HG03045 (cell line): ENCODE data around the gene RTF1.

Source experiments
- ATAC-seq: cut with Tn5 transposase; IDR thresholded peaks from one replicate; pipeline ENCODE4 v1.9.1; 2021; ENCODE audit warnings: mild to moderate bottlenecking, moderate library complexity; ENCODE audit not compliant: unreplicated experiment

Gene RTF1

DNA sequence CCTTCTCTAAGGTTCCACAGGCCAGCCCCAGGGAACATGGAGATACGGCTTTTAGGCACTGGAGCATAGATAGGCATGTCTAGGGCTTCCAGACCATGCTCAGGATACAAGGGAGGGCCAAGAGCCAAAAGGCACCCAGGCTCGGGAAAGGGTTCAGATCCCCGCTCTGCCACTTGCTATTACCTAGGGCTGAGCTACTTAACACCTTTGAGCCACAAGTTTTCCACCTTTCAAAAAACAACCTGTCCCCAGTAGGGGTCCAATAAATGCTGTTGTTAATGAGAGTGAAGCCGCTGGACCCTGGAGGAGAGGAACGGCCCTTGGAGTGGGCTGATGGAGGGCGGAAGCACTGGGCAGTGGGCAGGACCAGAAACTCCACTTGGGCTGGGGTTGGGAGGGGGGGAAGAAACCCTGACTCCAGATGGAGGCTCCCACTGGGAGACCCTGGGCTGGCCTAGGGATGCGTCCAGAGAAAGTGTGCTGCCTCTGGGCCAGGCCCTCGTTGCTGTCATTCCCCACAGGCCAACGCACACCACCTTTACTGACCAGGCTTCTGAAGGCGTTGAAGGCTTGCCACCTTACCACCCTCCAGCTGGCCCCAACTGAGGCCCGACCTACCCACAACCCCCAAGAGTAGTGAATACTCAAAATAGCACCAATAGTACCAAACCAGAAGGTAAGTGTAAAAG, 68.2 kb downstream of the RTF1 start:
- ATAC-seq = no peak

DNA sequence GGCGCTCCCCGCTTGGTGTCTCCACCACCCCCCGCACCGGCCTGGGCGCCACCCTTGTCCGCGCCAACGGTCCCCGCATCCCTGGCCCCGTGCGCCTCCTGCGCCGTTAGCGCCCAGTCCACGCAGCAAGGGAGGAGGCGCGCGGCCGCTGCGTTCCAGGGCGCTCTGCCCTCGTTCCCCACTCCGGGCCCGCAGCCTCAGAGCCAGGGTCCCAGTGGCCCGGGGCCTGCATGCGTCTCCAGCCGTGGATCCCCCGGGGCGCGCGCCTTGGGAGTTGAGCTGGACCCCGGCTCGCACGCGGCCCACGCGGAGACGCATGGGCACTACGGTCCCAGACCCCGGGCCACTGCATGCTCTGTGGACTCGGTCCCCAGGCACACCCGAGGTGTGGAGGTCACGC, 69.4 kb downstream of the RTF1 start:
- ATAC-seq = no peak

DNA sequence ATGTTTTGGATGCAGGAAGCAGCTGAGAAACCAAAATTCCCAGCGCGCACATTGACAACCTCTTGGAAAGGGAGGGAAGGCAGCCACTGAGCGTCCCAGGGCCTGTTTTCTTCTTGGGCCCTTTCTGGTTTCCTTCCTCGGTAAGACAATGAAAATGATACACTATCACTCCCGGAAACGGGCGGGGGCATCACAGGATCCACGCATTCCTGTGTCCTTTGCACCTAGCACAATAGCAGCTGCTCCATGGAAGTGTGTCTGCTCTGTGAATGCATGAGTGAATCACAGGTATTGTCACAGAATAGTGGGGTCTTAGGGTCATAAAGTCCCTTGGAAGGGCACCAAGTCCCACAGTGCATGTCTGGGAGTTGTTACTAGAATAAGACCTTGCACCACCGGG, 70.5 kb downstream of the RTF1 start:
- no peak for ATAC-seq

DNA sequence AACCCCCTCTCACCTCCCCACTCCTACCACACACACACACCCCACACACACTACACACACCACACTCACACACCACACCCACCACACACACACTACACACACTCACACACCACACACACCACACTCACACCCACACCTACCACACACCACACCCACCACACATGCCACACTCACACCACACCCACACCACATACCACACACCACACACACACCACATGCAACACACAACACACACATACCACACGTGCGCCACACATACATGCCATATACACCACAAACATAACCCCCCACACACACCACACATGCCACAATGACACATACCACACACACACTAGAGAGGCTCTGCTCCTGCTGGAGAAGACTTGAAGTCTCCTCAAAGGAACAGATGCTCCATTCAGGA, 70.9 kb downstream of the RTF1 start:
- ATAC-seq = no peak

DNA sequence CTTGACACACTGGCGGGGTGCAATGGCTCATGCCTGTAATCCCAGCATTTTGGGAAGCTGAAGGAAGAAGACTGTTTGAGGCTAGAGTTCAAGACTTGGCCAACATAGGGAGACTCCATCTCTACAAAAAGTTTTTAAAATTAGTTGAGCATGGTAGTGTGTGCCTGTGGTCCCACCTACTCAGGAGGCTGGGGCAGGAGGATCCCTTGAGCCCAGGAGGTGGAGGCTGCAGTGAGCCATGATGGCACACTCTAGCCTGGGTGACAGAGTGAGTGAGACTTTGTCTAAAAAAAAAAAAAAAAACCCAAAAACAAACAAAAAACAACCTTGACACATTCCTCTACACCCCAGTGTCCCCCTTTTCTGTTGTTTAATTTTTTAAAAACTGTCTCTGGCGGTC, 72.7 kb downstream of the RTF1 start:
- no peak for ATAC-seq

DNA sequence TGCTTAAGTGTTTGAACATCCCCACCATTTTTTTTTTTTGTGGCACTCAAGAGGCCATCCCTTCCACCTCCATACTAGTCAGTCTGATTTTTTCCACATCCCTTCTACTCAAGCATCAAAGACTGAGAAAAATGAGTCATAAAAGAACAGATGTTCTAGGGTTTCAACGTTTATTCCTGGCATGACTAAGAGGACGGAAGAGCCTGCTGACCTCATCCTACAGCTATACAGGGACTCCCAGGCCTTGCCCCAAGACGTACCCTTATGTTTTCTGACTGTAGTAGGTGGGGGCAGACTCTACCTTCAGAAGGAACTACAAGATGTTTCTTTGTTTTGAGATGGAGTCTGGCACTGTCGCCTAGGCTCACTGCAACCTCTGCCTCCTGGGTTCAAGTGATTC, 73.5 kb downstream of the RTF1 start:
- ATAC-seq = no peak

DNA sequence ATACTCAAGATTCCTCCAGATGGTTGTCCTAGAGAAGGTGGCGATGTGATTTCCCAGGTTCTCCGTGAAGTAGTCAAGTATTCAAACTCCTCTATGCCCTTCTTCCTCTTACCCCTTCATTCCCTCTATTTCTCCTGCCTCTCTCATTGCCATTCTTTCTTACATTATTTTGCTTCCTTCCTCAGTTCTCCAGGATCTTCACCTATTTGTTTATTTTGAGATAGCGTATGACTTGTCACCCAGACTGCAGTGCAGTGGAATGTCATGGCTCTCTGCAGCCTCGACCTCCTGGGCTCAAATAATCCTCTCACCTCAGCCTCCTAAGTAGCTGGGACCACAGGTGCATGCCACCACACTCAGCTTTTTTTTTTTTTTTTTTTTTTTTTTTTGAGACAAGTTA, 75.0 kb downstream of the RTF1 start:
- ATAC-seq = no peak

DNA sequence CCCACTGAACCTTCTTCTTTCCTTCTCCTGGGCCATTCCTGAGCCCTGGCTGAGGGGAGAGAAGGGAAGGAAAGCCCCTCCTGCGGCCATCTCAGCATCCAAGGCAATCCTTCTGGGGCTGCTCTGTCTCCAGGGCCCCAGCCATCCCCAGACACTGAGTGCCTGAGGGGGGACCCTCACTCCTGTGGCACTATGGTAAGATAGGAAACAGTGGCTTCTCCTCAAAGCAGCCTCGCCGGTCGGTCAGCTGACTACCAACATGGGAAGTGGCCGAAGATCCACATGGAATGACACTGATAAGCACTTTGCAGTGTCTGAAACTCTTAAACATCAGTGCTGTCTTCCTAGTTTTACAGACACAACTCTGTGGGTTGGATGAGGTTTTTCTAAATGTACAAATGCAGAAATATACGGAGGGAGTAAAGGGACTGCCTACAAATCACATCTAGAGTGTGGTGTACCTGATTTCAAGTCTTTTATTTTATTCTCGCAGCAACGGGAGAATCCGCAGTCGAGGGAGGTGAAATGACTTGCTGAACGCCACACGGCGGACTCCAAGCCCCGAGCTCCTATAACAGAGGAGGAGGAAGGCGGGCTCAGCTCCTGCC, 75.8 kb downstream of the RTF1 start:
- no peak for ATAC-seq

DNA sequence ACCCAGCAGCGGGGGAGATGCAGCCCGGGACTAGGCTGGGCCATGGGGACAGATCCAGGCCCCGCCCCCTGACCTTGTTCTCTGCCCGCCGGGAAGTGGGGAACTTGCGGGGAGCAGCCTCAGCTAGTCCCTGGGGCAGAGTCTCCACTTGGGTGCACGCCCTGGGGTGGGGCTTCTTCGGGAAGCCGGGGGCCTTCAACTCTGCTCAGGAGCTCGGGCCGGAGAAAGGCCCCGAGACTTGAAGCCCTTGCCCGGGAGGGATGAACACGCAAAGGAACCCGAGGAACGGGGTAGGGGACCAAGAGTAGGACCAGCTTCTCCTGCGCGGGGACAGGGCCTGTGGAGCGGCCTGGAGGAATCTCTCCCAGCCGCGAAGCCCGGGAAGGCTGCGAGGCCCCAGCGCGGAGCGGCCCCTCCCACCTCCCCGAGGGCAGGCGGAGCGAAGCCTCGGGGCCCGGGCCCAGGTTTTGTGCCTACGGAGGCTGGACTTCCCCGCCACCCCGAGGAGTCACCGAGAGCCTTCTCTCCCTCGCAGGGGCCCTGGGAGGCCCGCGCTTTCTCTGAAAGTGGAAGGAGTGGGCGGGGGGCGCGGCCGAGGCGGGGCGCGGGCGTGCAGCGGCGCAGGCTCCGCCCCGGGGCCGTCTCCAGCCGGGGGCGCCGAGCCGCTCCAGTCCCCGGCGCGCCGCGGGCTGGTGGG, 76.5 kb downstream of the RTF1 start, which contains the start of gene ITPKA:
Gene ITPKA (plus strand): TSS at position 670 of the 697 bp plus-strand sequence. CDS start 54 bp downstream, outside the sequence.
- peak; percentile 65 for ATAC-seq

DNA sequence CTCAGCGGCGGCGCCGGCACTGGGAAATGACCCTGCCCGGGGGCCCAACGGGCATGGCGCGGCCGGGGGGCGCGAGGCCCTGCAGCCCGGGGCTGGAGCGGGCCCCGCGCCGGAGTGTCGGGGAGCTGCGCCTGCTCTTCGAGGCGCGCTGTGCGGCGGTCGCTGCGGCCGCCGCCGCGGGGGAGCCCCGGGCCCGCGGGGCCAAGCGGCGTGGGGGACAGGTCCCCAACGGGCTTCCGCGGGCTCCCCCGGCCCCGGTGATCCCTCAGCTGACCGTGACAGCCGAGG, 77.0 kb downstream of the RTF1 start:
- peak; percentile 25 for ATAC-seq

DNA sequence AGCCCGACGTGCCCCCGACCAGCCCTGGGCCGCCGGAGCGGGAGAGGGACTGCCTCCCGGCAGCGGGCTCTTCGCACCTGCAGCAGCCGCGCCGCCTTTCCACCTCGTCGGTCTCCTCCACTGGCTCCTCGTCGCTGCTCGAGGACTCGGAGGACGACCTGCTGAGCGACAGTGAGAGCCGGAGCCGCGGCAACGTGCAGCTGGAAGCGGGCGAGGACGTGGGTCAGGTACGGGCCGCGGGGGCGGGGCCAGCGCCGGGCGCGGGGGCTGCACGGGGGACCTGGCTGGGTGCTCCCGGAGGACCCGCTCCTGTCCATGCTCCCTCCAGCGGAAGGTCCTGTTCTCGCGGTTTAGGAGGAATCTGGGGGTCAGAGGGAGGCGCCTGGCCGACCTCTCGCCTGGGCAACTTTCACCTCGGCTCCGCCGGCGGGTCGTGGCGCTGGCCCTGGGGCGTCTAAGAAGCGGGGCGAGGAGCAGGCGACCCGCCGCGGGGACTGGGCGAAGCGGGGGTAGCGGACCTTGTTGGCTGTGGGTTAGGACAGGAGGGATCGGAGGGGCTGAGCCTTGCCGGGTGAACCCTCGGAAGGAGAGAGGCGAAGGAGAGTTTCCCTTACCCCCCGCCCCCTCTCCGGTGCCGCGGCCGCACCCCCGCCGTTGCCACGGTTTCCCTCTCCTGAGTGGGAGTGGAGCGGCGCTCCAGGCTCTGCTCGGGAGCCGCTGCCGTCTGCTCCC, 77.5 kb downstream of the RTF1 start:
- ATAC-seq = peak; percentile 2

DNA sequence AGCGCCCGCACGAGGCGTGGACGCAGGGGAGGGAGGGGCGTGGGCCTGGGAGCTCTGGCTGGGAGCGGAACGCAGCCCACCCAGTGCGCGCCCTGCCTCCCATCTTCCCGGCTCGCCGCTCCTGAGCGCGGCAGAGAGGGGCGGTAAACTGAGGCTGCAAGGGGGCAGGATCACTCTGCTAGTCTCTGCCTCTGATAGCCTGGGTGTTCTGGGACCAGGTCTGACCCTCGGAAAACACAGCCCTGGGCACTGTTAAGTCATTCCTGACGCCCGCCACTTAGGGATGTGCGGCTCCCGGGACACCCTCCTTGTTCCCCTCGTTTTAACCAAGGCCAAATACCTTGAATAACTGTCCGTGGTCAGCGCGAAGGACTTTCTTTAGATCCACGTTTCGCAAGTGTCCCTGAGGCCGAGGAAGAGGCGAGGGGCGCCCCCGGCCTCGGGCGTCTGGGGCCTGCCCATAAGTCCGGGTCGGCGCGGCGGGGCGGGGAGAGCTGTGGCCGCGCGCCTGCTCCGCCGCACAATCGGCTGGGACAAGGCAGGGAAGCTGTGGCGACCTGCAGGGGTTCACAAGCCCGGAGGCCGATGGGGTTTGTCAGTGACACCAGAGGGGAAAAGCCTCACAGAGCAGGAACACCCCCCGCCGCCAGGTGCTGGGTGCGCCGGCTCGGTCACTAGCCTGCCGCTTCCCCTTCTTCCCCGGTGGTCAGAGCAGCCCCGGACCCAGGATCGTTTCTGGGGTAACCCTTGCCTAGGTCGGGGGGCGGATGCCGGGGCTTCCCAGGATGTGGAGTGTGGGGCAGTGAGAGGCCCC, 78.2 kb downstream of the RTF1 start:
- ATAC-seq = no peak

DNA sequence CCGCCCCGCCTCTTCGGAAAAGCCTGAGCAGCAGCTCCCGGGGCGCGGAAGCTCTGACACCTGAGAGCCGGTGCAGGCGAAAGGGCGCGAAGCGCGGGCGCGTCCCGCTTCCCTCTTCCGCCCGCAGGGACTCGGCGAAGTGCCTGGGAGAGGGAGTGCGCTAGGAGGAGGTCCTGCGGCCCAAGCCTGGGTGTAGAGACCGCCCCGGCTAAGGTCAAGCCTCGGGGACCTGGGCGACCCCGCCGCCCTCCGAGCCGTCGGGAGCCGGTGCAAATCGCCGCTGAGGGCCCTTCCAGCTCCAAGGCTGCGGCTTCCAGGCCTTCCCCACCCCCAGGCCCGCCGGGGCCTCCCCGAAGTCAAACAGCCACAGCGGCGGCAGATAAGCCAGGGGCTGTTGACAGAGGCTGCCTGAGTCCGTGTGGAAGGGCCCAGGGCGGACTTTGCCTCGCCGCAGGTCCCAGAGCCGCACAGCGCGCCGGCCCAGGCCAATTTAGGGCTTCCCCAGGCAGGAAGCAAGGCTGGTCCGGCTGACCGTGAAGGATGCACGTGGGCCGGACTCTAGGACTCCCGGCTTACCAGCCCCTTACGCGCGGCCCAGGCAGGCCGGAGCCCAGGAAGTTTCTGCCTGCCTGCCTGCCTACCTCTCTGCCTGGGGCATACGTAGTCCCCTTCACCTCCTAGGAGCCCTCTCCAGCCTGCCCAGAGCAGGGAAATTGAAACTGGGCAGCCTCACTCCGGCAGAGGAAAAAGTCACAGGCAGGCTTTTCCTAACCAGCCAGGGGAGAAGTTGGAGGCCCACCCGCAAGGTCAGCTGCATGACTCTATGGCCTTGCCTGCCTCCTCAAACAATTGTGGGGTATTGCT, 79.1 kb downstream of the RTF1 start:
- no peak for ATAC-seq

DNA sequence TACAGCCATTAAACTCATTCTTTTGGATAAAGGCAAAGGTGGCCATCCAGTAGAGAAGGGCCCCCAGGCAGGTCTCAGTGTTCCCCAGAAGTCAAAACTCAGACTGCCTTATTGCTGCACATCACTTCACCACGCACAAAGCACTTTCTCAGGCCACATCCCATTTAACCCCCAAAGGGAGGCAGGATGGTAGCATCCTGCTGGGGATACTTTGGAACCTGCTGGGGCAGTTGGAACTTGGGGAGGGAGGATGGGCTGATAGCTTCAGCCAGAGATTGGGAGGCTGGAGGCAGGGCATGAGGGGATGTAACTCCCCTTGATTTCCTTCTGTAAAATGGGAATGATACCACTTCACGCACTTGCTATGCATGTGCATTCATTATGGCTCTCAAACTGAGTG, 81.8 kb downstream of the RTF1 start:
- ATAC-seq = no peak

DNA sequence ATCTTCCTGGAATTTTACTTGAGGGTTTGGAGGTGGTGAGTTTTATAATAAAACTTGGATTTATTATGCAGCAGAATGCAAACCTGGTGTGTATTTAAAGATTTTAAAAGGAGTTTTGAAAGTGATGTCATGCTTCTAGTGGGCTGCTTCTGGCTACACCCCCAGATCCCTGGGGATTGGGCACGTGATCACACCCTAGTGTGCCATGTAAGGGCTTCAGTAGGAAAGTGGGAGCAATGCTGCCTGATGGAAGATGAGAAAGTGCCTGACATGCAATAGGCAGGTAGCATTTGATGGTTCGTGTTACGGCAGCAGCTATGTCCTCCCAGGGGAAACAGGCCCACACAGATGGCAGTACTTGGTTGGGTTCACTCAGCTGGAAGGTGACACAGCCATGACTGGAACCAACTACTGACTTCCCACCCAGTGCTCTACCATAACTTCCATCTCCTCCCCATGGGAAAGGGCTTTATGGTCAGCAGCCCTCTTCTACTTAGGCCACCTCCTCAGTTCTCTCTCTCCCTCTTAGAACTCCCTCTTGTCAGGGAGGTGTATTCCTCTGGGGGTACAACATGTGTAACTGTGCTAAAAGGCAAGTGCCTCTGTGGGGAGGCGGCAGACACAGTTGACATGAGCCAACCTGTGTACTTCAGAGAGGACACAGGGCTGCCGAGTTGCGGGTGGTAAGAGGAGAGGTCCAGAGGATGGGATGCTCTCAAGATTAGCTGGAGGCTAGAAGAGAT, 82.4 kb downstream of the RTF1 start:
- ATAC-seq = no peak

DNA sequence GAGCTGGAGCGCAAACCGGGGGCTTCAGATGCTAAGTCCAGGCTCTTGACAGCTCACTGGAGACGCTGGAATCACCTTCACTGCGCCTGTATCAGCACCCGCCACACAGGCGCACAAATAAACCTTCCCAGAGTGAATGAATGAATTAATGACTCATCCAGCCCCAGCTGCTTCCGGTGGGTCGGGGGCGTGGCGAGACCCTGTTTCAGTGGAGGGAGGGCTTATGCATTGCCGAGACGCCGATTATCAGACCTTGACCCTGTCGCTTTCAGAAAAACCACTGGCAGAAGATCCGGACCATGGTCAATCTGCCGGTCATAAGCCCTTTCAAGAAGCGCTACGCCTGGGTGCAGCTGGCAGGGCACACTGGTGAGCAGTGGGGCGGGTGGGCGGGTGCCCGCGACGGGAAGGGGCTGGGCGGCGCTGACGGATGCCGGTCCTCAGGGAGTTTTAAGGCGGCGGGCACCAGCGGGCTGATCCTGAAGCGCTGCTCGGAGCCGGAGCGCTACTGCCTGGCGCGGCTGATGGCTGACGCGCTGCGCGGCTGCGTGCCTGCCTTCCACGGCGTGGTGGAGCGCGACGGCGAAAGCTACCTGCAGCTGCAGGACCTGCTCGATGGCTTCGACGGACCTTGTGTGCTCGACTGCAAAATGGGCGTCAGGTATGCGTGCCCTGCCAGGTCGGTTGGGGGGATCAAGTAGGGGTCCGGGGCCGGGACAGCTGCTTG, 84.5 kb downstream of the RTF1 start:
- ATAC-seq = no peak

DNA sequence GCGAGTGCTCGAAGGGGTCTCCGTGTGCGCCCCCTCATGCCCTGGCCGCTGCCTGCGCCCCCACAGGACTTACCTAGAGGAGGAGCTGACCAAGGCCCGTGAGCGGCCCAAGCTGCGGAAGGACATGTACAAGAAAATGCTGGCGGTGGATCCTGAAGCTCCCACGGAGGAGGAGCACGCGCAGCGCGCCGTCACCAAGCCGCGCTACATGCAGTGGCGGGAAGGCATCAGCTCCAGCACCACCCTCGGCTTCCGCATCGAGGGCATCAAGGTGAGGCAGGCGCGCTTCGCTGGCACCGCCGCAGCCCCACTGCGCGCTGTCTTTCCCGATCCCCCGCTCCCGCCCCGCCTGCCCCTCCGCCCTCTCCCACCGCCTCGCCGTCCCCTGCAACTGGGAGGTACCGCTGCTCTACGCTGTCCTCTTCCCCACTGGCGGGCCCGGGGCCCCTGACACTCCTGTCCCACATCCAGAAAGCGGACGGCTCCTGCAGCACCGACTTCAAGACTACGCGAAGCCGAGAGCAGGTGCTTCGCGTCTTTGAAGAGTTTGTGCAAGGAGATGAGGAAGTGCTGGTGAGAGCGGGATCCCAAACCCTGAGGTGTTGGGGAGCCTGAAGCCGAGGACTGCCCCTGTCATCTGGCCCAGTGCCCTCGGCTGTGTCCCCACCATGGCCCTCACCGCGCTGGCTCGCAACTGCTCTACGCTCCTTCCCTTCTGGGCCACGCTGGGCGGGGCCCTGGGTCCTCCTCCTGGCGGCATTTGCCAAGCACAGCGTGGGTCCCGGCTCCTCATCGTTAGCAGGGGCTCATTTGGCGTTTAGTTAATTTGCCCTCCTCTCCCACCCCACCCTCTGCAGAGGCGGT, 85.3 kb downstream of the RTF1 start:
- ATAC-seq = no peak
